NK-92 treated with Interleukin-12 subunit alpha and Interleukin-12 subunit beta, amount 100 ng/mL, for 24 hours (cell line): Measurements from ENCODE around the gene C16orf95.
A peak's percentile ranks its signal among the peaks of the same experiment; 100 is the strongest.
"Not testable (repeated sequence)": the region's sequence is repeated elsewhere in the genome, so short reads cannot be mapped to it uniquely, and the experiment has no call there.

ENCODE experiments used
- DNase-seq: peaks from one replicate; lab custom pipeline; 2025; lab: John Stamatoyannopoulos, UW

The C16orf95 gene, protein sequence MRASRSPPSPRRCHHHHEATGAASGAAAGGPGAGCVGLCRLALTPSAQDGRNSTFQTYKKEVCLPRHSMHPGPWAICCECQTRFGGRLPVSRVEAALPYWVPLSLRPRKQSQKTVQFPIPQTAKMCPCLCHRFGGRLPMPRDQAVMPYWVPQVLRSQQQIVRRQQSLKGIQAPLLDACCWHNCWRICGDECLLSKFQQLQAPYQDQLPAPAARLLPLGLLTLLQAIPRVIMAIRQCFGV

DNA sequence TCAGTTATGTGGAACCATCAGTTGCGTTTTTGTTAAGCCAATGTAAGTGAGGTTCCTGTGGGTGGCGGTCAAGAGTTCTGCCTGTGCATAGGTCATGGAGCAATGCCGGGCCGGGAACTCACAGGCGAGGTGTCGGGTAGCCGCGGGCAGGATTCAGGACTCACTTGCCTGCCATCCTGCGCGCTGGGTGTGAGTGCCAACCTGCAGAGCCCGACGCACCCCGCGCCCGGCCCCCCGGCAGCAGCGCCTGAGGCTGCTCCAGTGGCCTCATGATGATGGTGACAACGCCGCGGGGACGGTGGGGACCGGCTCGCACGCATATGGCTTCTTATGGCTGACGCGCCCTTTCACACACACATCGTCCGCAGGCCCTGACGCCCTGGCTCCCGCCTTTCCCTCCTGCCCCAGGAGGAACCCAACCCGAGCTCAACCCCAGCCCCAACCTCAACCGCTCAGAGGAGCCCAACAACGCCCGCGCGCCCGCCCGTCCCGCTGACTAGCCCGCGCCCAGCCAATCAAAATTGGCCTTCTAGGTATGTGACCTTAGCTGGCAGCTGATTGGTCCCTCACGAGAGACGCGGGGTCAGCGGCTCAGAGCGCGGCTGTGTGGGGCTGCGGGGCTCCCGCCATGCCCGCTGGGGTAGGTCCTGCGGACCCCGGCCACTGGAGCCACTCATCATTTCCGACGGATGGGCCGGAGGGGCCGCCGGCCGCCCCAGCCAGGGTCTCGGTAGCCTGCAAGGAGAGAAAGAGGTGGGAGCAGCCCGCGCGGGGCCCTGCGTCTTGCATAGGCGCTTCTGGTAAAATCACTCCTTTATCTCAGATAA lies at the start of gene C16orf95:
Gene C16orf95, minus strand, starts transcription at position 470 of the 827 bp plus-strand sequence. Its CDS starts 150 bp downstream, at position 320.
- DNase-seq = peak; percentile 86

DNA sequence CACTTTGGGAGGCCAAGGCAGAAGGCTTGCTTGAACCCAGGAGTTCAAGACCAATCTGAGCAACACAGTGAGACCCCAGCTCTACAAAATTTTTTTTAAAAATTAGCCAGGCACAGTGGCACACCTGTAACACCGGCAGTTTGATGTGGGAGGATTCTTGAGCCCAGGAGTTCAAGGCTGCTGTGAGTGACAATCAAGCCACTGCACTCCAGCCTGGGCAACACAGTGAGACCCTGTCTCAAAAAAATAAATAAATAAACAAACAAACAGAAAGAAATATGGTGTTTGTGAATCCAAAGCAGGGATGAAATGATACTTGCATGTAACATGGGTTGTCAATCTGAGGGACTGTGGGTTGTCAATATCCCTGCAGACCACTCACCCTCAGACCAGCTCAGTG lies 49.7 kb upstream of the C16orf95 start:
- no peak for DNase-seq

DNA sequence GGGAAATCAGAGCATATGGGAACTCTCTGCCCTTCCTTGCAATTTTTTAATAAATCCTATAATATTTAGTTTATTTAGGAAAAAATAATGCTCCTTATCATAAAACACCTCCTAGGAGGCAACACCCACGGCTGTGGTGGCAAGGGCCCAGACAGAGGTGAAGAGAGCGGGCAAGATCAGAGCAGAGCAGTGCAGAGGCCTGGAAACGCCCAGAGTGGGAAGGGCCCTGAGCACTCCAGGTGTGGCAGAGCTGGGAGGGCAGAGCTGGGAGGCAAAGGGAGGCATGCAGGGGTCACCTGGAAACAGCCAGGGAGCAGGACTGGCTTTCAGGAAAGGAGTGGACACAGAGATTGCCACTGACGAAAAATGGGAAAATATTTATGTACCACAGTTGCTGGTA lies 49.1 kb upstream of the C16orf95 start:
- DNase-seq = no peak

DNA sequence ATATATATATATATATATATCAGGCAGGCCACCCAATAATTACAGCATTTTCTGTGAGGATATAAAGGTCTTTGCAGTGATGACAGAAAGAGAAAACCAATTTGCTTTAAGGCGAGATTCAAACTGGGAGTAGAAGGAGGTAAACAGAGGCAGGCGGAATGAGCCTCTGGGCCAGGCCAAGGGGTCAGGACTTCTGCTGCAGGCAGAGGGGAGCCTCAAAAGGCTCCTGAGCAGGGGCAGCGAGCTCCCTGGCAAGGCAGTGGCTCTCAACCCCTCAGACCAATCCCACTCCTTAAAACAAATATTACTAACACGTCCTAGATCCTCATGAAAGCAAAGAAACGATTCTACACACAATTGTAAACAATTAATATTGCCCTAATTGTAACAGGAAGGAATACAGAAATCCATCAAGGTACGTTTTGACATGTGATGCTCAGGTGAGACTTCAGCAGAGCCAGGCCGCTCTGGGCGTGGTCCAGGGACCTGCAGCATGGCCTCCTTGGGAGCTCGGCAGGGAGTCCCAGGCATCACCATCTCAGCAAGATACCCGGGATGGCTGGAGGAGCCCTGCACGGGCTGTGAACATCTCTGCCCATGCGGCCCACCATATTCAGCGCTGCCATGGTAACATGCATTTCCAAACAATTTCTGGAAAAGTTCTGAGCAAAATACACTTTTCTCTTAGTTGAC lies 48.0 kb upstream of the C16orf95 start:
- no peak for DNase-seq

DNA sequence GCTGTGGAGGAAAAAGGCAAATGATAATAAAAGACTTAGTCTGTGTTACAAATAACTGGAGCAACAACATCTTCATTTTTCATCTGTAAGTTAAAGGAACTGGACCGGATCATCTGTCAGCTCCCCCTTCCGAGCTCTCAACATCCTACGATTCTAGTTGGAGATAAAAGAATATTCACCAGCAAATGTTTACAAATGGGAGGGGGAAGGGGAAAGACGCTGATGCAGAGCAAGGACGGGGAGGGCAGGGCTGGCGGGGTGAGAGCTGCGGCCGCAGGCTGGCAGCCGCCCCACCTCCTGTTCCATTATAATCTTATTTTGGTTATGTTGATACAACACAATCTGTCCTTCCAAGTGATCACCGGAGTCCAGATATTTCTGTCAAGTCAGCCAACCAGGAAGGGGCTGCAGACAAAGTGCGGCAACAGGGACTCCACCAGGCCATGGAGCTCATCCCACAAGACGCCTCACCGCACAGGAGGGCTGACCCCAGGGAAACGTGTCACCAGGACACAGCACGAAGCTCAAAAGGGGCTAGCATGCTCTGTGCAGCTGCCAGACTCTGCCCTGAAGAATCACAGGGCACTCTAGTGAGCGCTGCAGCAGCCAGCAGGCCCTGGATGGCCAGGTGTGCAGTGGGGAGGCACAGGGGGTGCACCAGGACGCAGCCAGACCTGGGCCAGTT lies 46.7 kb upstream of the C16orf95 start:
- no peak for DNase-seq

DNA sequence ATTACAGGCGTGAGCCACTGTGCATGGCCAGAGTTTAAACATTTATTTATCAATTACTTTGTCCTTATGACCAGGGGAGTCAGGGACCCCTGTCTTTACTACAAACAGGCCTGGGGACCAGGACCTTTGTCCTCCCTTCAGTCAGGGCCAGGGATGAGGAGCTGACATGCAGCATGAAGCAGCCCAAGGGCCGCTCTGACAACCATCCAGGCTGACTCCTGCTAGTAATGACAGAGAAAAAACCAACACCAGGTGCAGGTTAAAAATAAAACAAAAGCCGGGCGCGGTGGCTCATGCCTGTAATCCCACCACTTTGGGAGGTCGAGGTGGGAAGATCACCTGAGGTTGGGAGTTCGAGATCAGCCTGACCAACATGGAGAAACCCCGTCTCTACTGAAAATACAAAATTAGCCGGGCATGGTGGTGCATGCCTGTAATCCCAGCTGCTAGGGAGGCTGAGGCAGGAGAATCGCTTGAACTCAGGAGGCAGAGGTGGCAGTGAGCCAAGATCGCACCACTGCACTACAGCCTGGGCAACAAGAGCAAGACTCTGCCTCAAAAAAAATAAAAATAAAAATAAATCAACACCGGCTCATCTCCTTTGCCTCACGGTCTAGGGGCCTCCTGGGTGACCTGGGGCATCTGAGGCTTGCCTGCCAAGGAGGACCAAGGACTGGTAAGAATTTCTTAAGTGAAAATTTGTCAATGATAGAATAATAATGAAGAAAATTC lies 45.8 kb upstream of the C16orf95 start:
- DNase-seq = not testable (repeated sequence)

DNA sequence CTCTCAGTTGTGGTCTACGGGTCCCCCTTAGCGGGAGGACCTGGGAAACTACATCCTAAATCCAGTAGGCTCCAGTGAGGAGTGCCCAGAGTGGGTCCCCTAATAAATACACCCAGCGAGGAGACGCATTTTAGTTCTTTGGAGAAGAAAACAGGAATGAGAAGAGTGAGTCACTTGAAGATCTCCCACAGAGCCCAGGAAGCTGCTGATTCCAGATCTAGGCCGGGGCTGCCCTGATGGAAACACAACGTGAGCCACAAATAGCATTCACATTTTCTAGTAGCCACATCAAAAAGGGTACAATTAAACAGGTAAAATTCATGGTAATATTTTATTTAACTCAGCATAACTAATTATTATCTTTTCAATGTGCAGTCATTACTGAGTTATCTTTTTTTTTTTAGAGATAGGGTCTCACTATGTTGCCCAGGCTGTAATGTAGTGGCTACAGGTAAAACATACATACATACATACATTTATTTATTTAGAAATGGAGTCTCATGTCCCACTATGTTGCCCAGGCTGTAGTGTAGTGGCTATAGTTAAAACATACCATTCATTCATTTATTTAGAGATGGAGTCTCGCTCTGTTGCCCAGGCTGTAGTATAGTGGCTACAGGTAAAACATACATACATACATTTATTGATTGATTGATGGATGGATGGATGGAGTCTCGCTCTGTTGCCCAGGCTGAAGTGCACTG lies 44.9 kb upstream of the C16orf95 start:
- DNase-seq = no peak

DNA sequence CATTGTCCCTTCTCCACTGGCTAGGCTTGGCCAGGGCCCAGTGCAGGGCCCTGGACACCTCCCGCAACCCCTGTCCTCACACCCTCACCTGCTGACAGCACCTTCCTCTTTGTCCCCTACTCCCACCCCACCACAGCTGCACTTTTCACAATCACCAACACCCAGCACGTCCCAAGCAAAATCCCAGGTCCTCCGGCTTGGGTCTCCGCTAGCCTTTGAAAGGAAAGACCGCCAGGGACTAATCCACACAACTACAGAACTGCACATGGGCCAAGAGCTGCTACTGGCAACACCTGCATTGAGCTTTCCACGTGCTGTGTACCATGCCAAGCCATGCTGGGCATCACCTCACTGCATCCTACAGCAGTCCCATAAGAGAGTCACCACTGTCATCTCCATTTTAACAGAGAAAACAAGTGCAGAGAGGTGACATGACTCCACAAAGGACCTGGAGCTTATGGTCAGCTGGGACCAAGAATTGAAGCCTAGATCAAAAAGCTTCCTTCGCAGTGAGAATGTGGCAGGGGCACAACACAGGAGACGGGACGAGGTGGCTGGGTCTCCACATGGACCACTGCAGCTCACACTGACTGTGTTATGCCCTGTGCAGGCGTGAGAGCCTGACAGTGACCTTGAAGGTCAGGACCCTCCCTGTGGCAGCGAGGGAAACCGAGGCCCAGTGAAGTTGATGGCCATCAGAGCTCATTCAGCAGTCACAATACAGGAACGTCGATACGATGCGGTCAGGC lies 43.8 kb upstream of the C16orf95 start:
- DNase-seq = no peak

DNA sequence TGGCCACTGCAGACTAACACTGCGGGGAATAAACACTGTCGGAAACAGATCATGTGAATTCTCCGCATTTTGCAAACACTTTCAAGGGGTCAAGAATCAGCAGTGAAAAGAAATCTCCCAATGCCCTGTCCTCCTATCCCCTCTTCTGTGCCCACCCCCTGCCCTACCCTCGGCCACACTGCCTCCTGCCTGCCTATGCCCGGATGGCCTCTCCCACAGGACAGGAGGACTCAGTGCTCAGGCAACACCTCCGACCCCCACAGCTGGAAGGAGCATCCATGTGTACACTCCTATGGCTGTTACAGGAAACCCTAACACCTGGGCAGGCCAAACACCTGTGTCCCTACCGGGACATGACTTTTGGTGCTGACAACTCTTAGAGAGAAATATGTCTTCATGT lies 41.9 kb upstream of the C16orf95 start:
- DNase-seq = no peak

DNA sequence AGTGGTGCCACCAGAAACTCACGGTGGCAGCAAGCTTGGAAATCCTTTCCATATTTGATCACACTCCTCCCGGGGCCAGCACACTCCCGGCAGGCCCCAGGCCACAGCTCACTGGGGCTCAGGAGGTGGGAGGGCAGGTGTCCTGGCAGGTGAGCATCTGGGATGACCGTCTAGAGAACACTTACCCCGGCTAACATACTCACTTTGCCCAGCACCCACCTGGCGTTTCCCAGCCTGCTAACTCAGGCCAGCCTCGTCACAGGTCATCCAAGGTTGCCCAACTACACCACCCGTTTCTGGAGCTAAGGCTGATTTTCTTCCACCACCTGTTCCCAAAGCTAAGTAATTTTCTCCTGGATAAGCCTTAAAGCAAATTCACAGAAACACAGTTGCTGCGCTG lies 41.5 kb upstream of the C16orf95 start:
- DNase-seq = no peak

DNA sequence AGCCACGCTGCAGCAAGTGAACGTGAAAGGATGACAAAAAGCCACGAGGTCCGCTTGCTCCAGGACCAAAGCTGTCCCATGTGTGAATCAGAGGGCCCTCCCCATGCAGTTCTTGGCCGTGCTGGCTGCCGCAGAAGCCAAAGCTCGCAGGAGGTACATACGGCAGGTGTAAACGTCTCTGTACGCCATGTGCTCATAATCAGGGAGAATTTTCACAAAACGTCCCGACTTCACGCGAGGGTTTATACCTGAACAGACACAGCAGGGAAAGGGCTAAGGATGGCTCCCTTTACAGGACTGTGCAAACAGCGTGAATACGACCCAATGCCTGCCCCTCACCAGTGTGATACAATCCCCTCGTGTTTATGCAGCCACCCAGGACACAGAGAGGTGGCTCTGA lies 41.1 kb upstream of the C16orf95 start:
- DNase-seq = no peak

DNA sequence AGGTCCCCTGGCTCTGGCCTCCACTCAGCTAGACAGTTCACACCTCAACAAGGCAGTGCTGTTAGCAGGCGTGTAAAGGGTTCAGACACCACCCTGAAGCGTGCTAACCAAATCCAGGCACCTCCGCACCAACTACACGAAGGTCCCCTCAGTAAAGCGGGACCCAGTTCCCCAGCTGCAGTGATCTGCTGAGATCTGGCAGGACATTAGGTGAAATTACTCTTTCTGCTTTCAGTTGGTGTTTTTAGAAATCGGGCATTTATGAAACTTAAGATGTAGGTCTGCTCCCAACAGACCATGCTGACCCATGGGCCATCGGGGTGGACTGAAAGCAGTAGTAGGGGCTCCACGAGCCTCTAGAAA lies 39.3 kb upstream of the C16orf95 start:
- DNase-seq = no peak

DNA sequence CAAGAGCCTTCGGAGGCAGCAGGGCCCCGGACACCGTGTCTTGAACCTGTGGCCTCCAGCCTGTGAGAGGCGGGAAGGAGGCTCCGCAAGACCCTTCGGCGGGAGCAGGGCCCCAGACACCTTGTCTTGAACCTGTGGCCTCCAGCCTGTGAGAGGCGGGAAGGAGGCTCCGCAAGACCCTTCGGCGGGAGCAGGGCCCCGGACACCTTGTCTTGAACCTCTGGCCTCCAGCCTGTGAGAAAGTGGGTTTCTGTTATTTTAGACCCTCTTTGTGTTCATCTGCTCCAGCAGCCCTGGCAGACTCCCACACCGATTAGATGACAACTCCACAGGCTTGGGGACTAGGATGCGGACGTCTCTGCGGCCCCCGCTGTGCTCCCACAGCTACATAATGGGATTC lies 36.4 kb upstream of the C16orf95 start:
- DNase-seq = no peak

DNA sequence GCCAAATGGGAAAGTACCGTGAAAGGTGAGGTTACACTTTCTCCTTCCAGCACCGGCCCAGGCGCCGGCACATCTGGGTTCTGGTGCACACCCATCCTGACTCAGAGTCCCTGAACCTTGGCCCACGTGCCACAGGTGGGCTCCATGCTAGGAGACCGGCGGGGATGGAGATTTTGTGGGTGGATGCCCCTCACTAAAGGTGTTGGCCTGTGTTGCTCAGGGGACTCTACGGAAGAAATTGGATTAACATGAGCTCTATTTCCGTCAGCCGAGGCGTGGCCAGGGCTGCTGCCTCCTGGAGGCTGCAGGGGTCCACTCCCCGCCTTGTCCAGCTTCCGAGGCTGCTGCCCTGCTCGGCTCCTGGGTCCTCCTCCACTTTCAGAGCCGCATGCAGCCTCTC lies 35.6 kb upstream of the C16orf95 start:
- DNase-seq = no peak

DNA sequence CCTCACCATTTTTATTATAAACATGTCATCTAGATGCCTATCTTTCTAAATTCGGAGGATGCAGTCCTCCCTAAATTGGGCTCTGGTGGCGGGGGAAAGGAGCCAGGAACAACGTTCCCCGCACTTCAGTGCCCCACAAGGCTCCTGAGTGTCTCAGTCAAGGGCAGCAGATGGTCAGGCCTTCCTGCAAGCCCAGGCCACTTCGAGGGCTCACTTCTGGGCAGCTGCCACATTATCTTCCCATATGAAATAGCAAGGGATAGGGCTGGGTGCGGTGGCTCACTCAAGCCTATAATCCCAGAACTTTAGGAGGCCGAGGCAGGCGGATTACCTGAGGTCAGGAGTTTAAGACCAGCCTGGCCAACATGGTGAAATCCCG lies 34.1 kb upstream of the C16orf95 start:
- DNase-seq = no peak

DNA sequence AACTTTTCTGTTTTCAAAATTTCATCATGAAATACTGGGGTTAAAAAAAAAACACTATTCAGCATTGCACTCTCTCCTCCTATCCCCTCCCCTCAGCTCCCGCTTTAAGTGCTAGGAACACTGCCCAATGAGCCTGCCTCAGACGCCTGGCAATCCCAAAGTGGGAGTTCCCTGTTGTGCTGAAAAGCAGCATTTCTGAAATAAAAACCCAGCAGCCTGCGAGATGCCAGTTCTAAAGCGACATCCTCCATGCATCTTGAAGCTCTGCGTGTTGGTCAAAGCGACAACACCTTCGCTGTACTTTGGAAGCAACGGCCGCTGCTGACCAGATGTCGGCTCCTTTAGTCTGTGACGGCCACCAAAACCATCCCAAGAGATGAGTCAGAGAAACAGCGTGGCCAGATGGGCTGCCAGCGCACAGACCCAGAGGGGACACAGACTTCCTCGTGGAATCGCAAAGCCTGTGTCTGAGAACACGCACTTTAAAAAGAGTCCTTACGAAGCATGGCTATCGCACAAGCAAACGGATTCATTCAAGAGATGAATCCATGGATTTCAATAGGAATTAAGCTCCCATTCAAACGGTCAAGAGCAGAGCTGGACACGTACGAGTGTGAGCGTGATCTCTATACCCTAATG lies 33.6 kb upstream of the C16orf95 start:
- DNase-seq = no peak

DNA sequence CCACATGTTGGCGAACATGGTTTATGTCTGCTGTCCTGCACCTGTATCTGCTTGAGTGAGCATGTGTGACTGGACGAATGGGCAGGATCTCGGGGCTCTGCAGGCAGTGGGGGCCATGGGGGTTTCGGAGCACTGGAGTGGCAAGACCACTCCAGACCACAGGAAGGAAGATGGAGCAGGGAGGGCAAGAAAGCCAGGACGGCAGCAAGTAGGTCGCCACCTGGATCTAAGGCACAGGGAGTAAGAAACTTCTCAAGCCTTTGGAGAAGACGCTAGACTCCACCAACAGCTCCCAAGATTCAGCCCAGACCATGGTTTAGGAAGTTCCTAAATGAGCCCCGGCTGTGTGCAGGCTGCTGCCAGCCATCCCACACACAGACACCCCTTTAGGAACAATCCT lies 32.8 kb upstream of the C16orf95 start:
- DNase-seq = no peak

DNA sequence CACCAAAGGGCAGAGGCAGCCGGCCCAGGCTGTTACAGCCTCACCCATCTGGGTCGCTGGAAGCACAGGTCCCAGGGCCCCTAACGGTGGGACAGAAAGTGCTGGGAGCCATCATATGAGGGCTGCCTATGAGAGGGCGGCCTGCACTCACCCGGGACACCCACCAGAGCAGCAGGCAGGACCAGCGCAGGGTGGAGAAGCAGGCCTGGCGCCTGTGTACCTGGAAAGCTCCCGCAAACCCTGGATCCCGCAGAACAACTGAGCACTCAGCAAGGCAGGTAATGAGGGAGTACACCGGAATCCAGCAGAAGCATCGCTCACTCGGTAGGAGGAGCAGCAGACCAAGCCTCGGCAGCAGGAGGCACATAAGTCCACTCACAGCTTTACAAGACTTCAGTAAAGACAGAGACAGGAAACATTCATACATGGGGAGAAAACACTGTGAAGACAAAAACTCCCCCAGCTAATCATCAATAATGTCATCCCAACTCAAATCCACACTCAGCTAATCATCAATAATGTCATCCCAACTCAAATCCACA lies 31.5 kb upstream of the C16orf95 start:
- DNase-seq = no peak

DNA sequence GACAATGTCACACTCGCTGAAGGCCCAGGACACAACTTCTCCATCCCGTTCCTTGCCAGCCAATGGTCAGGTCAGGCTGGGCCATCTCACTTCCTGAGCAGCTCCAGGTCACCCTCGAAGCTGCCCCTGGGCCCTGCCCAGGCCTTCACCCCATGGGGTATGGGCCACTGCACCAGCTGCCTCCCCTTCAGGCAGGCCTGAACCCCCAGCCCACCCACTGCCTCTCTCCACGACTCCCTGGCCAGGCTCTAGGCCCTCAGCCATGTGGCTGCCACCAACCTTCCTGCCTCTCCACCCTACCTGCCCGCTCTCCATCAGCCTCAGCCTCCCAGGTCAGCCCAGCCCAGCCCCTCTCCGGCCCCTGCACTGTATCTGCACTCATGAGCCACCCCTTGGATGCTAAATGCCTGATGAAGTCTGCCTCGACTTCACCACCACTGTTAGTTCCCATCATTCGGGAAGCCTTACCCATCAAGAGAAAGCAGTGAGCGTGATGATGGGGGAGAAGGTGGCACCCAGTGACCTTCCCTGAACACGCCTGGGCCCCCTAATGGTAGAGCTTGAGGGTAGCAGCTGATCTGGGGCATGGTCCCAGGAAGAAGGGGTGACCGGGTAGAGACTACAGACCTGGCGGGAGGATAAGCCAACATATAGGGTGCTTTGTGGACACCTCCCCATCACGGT lies 30.9 kb upstream of the C16orf95 start:
- no peak for DNase-seq
